ENCODE data around the gene MYO1B. TPM values are rescaled to one million over a fixed set of nuclear protein-coding genes. Genes with fewer than 3 reads are reported as not detected.

The MYO1B gene
- total and polyA plus RNA-seq, 8 donors = 136 to 305 (median 197) TPM

GRCh38 chr2:191427031-191427430 lies 181.8 kb downstream of the MYO1B start:
- H3K27me3 ChIP-seq = no peaks in the 10 kb centered on the region

GRCh38 chr2:191428141-191428540 lies 182.9 kb downstream of the MYO1B start:
- no peak for ATAC-seq

More at GRCh38 chr2:191427031-191427430, 181.8 kb downstream of the MYO1B start:
- Histone ChIP-seq H3K4me1 (no peaks in the 10 kb centered on the region), H3K27ac (no peak overlapping the region), H3K9me3 (no peaks in the 10 kb centered on the region), H3K4me3 (no peak overlapping the region), H3K36me3 (peaks cover 0 to 22% of the 10 kb centered on the region in 2 donors)
- ATAC-seq (no peak), DNase-seq (no peak)
- intact Hi-C loops (cut with DNase I) = no loop called here
- TF ChIP-seq CTCF (IDR thresholded peaks at IDR 0.05) = no peak

GRCh38 chr2:191430476-191430875 lies 185.3 kb downstream of the MYO1B start:
- Histone ChIP-seq H3K4me1 (no peaks in the 10 kb centered on the region), H3K4me3 (no peak overlapping the region), H3K36me3 (peaks cover 0 to 7% of the 10 kb centered on the region in 2 donors), H3K9me3 (no peaks in the 10 kb centered on the region), H3K27ac (no peak overlapping the region), H3K27me3 (no peaks in the 10 kb centered on the region)
- DNase-seq (no peak), ATAC-seq (no peak)
- TF ChIP-seq CTCF (IDR thresholded peaks at IDR 0.05) = no peak
- intact Hi-C loops (cut with DNase I) = no loop called here

More at GRCh38 chr2:191428141-191428540, 182.9 kb downstream of the MYO1B start:
- H3K27ac ChIP-seq = no peak overlapping the region
- H3K9me3 ChIP-seq = no peaks in the 10 kb centered on the region
- H3K36me3 ChIP-seq = peaks cover 0 to 21% of the 10 kb centered on the region in 2 donors
- H3K4me1 ChIP-seq = no peaks in the 10 kb centered on the region
- H3K27me3 ChIP-seq = no peaks in the 10 kb centered on the region
- no peak overlapping the region for H3K4me3 ChIP-seq
- intact Hi-C loops (cut with DNase I) = no loop called here
- DNase-seq = no peak
- no peak for TF ChIP-seq CTCF (IDR thresholded peaks at IDR 0.05)

GRCh38 chr2:191432121-191432520 lies 186.9 kb downstream of the MYO1B start:
- Histone ChIP-seq H3K27ac (no peak overlapping the region), H3K27me3 (no peaks in the 10 kb centered on the region), H3K4me1 (peaks cover 0 to 7% of the 10 kb centered on the region in 2 donors), H3K9me3 (no peaks in the 10 kb centered on the region), H3K36me3 (no peaks in the 10 kb centered on the region), H3K4me3 (no peak overlapping the region)
- DNase-seq = no peak
- TF ChIP-seq CTCF (IDR thresholded peaks at IDR 0.05) = no peak
- intact Hi-C loops (cut with DNase I) = no loop called here
- ATAC-seq = no peak

GRCh38 chr2:191434072-191434471 lies 188.9 kb downstream of the MYO1B start:
- no peak for TF ChIP-seq CTCF (IDR thresholded peaks at IDR 0.05)
- H3K9me3 ChIP-seq = no peaks in the 10 kb centered on the region
- ATAC-seq = no peak
- intact Hi-C loops (cut with DNase I) = no loop called here
- DNase-seq = no peak
- no peaks in the 10 kb centered on the region for H3K36me3 ChIP-seq
- no peak overlapping the region for H3K27ac ChIP-seq
- peaks cover 0 to 17% of the 10 kb centered on the region in 2 donors for H3K4me1 ChIP-seq
- H3K4me3 ChIP-seq = no peak overlapping the region
- no peaks in the 10 kb centered on the region for H3K27me3 ChIP-seq

Data from left lung (tissue), 10 donors.